GM19240 (cell line): Measurements from ENCODE around the gene YTHDC2.
"Not testable (repeated sequence)": the region's sequence is repeated elsewhere in the genome, so short reads cannot be mapped to it uniquely, and the experiment has no call there.

Experiments
- DNase-seq: peaks from one replicate; pipeline ENCODE4 v3.0.0; 2011; ENCODE audit warnings: low spot score; ENCODE audit not compliant: insufficient read length

The YTHDC2 gene

GRCh38 chr5:113601423-113601822, 87.9 kb downstream of the YTHDC2 start:
- DNase-seq: no peak

DNA sequence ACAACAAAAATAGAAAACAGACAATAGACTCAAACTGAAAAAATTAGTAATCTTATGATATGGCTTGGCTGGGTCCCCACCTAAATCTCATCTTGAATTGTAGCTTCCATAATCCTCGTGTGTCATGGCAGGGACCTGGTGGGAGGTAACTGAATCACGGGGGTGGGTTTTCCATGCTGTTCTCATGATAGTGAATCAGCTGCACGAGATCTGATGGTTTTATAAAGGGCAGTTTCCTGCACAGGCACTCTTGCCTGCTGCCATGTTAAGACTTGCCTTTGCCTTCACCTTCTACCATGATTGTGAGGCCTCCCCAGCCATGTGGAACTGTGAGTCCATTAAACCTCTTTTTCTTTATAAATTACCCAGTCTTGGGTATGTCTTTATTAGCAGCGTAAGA, 89.8 kb downstream of the YTHDC2 start:
- DNase-seq: not testable (repeated sequence)

DNA sequence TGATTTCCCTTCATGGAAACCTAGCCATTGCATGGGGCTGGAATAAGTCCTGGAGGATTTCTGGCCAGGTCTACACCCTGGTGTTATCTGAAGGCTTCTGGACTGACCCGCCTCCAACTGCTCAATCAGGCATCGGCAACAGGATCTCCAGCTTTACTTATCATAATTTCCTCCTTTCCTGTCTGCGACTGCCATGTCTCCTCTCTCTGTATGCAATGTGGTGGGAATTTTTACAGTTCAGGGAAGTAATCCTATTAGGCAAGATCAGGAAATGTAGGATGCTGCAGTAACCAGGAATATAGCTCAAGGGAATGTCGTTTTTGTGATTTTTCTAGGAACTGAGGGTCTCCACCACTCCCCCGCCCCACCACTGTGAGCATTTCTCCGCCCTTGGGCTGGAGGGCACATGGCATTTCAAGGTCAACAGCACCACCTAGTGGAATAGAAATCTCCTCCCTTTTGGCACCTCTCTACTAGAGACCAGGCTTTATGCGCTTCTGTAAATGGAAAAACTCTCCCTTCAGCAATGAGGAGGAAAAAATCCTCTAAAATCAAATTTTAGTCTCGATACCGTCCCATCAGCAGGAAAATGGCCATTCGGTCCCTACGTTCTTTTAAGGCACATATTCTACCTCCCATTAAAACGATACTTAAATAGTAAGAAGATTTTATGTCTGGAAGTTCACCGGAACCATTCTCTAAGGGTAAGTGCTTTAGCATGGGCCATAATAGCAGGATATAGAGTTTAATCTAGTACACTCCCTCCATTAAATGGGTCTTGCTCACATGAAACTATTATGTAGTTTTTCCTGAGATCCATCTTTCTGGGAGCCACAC, 93.0 kb downstream of the YTHDC2 start:
- peak; percentile 7 for DNase-seq

GRCh38 chr5:113607361-113607760, 93.9 kb downstream of the YTHDC2 start:
- DNase-seq: no peak

GRCh38 chr5:113608113-113608596, 94.7 kb downstream of the YTHDC2 start:
- DNase-seq: no peak

- DNase-seq: peak; percentile 10
These were observed 98.6 kb downstream of the YTHDC2 start for GRCh38 chr5:113612060-113612496.

DNA sequence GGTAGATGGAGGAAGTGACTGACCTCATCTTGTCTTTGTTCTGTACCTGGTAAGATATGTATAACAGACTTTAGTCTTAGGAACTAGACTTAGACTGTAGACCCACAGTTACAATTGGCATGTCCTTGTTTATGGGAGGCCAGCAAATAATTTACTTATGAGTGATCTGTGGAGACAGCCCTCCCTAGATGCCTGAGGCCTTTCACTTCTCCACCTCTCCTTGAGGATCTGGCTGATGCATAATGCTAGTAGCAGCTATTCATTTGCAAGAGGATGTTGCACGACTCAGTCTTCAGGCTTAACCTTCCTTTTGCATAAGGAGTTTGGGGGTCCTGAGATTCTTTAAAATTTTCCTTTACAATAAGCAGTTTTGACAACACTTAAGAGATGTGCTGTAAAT, 100.7 kb downstream of the YTHDC2 start:
- DNase-seq: no peak

- no peak for DNase-seq
These were observed 102.2 kb downstream of the YTHDC2 start for GRCh38 chr5:113615708-113616107.

GRCh38 chr5:113617191-113617796, 103.8 kb downstream of the YTHDC2 start:
- DNase-seq: no peak

DNA sequence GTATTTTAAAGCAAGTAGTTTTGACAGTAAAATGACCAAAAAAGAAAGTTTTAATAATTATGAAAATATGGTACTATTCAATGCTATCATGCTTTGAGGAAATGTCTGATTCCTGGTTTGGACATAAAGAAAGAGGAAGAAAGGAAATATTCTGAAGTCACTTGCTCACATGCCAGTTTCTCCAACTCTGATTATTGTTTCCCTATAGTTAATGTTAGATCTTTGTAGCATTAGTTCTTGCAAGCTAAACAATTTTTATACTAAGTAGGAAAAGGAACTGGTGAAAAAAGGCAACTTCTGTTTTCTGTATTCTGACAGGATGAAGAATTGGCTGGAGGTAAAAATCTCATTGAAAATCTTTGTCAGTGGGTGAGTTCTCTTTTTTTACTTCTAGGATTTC, 119.5 kb downstream of the YTHDC2 start:
- DNase-seq: no peak

- no peak for DNase-seq
These were observed 121.5 kb downstream of the YTHDC2 start for GRCh38 chr5:113634957-113635356.

DNA sequence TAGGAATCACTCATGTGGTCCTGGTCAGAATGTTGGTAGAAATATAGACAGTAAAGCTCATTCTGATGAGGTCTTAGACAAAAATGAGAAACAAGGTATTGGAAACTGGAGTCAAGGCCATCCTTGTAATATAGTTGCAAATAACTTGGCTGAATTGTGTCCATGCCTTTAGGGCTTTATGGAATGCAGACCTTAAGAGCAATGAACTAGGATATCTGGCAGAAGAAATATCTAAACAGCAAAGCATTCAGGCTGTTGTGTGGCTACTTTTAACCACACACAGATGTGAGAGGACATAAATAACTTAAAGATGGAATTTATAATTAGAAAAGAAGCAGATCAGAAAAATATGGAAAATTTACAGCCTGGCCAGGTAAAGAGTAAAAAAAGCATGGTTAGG, 128.2 kb downstream of the YTHDC2 start:
- no peak for DNase-seq
